ENCODE data around the gene CTAG1B. TPM values are rescaled to one million over a fixed set of nuclear protein-coding genes. Genes with fewer than 3 reads are reported as not detected.

CTAG1B gene
- total and polyA plus RNA-seq, 8 donors = not detected

DNA sequence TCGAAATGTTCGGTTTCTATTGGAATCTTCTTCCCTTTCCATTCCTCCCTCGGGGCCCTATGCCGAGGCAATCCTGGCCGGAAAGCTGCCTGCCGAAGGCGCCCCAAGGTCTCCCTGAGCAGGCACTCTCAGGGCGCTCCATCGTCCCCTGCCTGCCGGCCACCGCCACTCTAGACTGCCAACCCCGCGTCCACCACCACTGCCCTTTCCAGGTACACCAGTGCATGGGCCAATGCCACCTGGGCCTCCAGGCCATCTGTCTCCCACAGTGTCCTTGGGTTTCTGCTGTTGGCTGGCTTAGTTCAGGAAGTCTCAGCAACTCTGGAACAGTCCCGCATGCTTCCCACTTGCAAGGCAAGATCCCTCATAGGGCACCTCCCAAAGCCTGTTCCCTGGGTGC lies 19.6 kb downstream of the CTAG1B start:
- DNase-seq = peak in 1 of 4 donors; percentile 18
- Histone ChIP-seq H3K36me3 (no peaks in the 10 kb centered on the region), H3K27me3 (no peaks in the 10 kb centered on the region), H3K4me1 (no peaks in the 10 kb centered on the region), H3K27ac (no peak overlapping the region), H3K9me3 (no peaks in the 10 kb centered on the region), H3K4me3 (no peak overlapping the region)
- ATAC-seq = no peak
- TF ChIP-seq, protein P1, sequence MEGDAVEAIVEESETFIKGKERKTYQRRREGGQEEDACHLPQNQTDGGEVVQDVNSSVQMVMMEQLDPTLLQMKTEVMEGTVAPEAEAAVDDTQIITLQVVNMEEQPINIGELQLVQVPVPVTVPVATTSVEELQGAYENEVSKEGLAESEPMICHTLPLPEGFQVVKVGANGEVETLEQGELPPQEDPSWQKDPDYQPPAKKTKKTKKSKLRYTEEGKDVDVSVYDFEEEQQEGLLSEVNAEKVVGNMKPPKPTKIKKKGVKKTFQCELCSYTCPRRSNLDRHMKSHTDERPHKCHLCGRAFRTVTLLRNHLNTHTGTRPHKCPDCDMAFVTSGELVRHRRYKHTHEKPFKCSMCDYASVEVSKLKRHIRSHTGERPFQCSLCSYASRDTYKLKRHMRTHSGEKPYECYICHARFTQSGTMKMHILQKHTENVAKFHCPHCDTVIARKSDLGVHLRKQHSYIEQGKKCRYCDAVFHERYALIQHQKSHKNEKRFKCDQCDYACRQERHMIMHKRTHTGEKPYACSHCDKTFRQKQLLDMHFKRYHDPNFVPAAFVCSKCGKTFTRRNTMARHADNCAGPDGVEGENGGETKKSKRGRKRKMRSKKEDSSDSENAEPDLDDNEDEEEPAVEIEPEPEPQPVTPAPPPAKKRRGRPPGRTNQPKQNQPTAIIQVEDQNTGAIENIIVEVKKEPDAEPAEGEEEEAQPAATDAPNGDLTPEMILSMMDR (IDR thresholded peaks at IDR 0.05) = no peak
- intact Hi-C loops (cut with DNase I) = no loop called here

DNA sequence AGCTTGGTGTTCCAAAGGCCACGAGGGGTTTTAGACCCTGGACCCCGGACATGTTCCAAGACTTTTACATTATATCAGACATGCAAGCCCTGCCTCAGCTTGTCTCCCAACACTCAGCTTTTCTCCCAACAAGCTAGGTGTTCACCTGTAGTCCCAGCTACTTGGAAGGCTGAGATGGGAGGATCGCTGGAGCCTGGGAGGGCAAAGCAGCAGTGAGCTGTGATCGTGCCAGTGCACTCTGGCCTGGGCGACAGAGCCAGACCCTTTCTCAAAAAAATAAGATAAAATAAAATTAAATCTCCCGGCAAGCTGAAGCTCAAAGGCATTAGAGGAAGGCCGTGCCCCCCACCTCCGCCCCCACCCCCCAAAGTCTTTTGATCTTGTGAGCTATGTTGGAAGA lies 20.4 kb downstream of the CTAG1B start:
- no peak overlapping the region for H3K27ac ChIP-seq
- DNase-seq = no peak
- no peaks in the 10 kb centered on the region for H3K4me1 ChIP-seq
- no peaks in the 10 kb centered on the region for H3K36me3 ChIP-seq
- intact Hi-C loops (cut with DNase I) = no loop called here
- no peaks in the 10 kb centered on the region for H3K9me3 ChIP-seq
- no peak overlapping the region for H3K4me3 ChIP-seq
- TF ChIP-seq, protein P1 (IDR thresholded peaks at IDR 0.05) = no peak
- H3K27me3 ChIP-seq = no peaks in the 10 kb centered on the region
- ATAC-seq = no peak

GRCh38 chrX:154597221-154597620 lies 21.9 kb downstream of the CTAG1B start:
- TF ChIP-seq, protein P1 (IDR thresholded peaks at IDR 0.05) = no peak
- ATAC-seq = no peak
- no peaks in the 10 kb centered on the region for H3K4me1 ChIP-seq
- H3K4me3 ChIP-seq = no peak overlapping the region
- no peaks in the 10 kb centered on the region for H3K27me3 ChIP-seq
- H3K9me3 ChIP-seq = no peaks in the 10 kb centered on the region
- no peaks in the 10 kb centered on the region for H3K36me3 ChIP-seq
- DNase-seq = no peak
- no peak overlapping the region for H3K27ac ChIP-seq
- intact Hi-C loops (cut with DNase I) = no loop called here

DNA sequence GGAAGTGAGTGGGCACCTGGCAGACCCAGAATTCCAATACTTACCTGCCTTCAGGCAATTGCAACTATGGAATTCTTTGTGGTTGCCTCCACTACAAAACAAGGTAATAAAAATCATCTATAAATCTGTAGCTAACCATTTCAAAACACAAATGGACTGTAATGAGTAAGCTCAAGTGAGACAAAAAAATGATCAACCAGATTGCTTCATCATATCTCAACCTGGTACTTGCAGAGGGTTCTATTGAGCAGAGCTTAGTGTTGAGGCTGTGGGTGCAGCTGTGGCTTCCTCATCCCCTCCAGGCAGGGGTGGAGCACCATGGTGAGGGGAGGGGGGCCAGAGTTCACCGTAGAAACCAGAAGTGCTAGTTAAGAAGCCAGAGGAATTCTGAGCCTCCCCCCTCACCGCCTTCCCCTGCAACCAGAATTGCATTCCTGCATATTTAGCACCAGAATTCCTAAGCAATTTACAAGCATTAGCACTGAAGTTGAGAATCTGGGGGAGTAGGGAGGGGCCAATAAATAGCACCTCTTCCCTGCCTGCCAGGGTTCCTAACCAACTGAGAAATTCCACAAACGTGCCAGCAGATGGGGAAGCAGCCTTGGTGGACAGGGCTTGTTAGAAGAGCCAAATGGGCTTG lies 22.7 kb downstream of the CTAG1B start:
- DNase-seq (peak in 2 of 4 donors; percentile 9 to 30), ATAC-seq (peak; percentile 81)
- intact Hi-C loops (cut with DNase I) = no loop called here
- Histone ChIP-seq H3K4me1 (no peaks in the 10 kb centered on the region), H3K27me3 (no peaks in the 10 kb centered on the region), H3K36me3 (no peaks in the 10 kb centered on the region), H3K9me3 (no peaks in the 10 kb centered on the region), H3K27ac (no peak overlapping the region), H3K4me3 (no peak overlapping the region)
- TF ChIP-seq, protein P1 (IDR thresholded peaks at IDR 0.05) = no peak

DNA sequence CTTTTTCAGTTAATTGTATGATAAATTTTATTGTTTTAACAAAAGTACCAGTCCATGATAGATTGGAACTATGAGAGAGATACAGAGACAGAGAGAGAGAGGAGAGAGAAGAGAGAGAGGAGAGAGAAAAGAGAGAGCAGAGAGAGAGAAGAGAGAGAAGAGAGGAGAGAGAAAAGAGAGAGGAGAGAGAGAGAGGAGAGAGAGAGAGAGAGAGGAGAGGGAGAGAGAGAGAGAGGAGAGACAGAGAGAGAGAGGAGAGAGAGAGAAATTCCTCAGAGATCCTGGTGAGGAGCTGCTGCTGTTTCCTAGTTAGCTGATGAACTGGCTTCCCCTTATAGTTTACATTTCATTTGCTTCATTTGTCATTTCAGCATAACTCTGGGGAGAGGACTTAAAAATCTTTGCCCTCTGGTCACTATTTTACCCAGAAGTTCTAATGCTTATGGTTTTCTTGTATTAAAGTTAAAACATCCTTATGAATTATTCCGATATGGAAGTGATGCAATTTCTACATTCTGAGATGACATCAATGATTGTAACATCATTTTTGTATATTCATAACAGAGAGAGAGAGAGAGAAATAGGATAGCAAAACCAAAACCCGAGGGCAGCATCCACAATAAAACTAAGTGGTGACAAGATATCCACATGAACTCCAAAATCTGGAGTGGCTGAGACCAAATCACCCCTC lies 23.4 kb downstream of the CTAG1B start:
- no peaks in the 10 kb centered on the region for H3K4me1 ChIP-seq
- intact Hi-C loops (cut with DNase I) = no loop called here
- ATAC-seq = no peak
- no peak overlapping the region for H3K27ac ChIP-seq
- H3K9me3 ChIP-seq = no peaks in the 10 kb centered on the region
- no peak overlapping the region for H3K4me3 ChIP-seq
- TF ChIP-seq, protein P1 (IDR thresholded peaks at IDR 0.05) = no peak
- no peaks in the 10 kb centered on the region for H3K36me3 ChIP-seq
- DNase-seq = no peak
- H3K27me3 ChIP-seq = no peaks in the 10 kb centered on the region
